Left forelimb (tissue), 1 donor: ENCODE measurements around the gene NAA25.
"Not testable (repeated sequence)": the region's sequence is repeated elsewhere in the genome, so short reads cannot be mapped to it uniquely, and the experiment has no call there.

Experiments used
- DNase-seq: peaks from one replicate; pipeline ENCODE4 v3.0.0-alpha.2; 2018; ENCODE audit warnings: low spot score

Gene NAA25

DNA sequence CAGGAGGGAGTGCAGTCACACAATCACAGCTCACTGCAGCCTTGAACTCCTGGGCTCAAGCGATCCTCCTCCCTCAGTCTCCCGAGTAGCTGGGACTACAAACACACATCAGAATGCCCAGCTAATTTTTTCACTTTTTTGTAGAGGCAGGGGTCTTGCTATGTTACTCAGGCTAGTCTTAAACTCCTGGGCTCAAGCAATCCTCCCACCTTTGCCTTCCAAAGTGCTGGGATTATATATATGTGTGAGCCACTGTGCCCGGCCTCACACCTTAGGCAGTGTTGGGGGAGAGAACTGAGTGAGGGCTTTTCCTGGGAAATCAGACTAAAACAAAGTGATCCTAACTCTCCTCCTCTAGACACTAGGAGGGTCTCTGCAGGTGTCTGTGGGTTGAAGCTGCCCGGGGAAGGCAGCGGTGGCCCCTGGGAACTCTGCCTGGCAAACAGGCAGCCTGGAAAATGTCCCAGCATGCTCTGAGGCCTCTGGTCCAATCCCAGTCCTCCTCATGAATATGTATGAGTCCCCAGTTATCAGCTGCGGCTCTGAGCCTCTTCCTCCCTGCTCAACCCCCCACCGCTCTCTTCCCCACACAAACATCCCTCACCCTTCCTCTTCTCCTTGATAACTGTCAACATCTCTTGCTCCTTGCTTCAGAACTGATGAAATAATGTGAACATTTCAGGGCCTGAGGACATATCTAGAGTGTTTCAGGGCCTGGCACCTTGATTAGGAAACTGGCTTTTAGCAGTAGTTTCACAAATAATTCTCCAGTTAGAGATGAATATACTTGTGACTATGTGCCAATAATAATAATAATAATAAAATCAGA lies 7.9 kb upstream of the NAA25 start:
- no peak for DNase-seq

DNA sequence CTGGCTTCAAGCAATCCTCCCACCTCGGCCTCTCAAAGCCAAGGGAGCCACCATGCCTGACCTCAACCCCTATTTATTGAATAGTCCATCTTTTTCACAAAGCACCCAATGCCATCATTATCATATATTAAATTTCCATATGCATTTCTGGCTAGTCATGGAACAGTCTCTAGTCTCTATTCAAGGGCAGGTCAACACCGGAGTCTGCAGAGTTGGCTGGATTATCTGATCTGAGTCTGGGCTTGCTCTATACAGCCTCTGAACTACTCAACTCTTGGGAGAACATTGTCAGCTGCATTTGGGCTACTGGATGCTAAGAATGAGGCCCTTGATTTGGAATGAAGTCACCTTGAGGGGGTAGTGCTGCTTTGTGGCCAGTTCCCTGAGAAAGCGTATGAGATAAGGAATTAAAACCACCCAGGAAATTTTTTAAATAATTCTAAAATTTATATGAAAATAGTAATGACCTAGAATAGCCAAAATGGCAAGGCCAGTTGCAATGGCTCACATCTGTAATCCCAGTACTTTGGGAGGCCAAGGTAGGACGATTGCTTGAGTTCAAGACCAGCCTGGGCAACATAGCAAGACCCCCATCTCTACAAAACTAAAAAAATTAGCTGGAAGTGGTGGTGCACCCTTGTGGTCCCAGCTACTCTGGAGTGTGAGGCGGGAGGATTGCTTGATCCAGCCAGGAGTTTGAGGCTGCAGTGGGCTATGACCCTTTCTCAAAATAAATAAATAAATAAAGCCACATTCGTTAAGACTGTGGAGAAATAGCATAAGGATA lies 6.9 kb upstream of the NAA25 start:
- DNase-seq = no peak

DNA sequence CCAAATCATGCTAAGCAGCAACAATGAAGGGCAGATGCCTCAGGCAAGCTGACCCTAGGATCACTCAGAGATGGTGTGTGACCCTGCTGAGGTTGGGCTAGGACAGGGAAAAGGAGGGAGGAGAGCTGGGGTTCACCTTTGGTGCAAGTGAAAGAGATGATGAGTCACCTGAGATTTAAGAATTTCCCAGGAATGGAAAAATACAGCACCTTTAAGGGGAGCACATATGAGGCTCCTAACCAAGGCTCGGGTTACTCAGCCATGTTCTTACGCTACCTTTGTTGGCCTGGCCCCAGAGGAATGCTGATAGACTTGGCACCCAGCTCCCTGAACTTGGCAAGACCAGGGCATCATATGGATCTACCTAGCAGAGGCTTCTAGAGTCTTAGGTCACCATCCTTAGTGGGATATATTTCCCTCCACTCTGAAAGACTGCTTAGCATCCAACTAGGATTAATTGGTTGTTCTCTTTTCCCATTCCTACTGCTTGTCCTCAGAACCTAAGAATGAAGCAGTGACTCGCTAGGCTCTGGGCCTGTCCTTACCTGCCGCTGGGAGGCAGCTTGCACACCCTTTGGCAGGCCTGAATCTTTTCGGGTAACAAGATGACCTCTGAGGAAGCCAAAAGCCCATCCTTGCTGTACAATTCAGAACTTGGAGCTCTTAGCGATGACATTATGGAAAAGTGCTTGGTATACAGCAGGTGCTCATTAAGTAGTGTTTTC lies 4.0 kb upstream of the NAA25 start:
- no peak for DNase-seq

DNA sequence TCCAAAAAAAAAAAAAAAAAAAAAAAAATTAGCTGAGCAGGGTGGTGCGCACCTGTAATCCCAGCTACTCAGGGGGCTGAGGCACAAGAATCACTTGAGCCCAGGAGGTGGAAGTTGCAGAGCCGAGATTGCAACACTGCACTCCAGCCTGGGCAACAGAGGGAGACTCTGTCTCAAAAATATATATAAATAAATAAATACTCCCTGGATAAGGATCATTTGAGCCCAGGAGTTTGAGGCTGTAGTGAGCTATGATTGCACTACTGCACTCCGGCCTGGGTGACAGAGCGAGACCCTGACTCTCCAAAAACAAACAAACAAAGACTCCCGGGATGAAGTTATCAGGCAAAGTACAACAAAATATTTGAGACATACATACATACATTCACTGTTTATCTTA lies 3.3 kb upstream of the NAA25 start:
- no peak for DNase-seq

DNA sequence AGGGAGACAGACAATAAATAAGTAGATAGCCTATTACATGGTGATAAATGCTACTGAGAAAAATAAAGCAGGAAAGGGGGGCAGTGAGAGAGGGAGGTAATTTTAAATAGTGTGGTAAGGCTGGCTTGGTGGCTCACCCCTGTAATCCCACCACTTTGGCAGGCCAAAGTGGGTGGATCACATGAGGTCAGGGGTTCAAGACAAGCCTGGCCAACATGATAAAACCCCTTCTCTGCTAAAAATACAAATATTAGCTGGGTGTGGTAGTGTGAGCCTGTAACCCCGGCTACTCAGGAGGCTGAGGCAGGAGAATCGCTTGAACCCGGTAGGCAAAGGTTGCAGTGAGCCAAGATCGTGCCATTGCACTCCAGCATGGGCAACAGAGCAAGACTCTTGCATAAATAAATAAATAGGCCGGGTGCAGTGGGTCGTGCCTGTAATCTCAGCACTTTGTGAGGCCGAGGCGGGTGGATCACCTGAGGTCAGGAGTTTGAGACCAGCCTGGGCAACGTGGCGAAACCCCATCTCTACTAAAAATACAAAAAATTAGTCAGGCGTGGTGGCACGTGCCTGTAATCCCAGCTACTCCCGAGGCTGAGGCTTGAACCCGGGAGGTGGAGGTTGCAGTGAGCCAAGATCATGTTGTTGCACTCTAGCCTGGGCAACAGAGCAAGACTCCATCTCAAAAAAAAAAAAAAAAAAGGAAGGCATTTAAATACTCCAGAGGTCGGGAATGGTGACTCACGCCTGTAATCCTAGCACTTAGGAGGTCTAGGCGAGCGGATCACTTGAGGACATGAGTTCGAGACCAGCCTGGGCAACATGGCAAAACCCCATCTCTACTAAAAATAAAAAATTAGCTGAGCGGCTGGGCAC lies 2.4 kb upstream of the NAA25 start:
- DNase-seq = not testable (repeated sequence)

DNA sequence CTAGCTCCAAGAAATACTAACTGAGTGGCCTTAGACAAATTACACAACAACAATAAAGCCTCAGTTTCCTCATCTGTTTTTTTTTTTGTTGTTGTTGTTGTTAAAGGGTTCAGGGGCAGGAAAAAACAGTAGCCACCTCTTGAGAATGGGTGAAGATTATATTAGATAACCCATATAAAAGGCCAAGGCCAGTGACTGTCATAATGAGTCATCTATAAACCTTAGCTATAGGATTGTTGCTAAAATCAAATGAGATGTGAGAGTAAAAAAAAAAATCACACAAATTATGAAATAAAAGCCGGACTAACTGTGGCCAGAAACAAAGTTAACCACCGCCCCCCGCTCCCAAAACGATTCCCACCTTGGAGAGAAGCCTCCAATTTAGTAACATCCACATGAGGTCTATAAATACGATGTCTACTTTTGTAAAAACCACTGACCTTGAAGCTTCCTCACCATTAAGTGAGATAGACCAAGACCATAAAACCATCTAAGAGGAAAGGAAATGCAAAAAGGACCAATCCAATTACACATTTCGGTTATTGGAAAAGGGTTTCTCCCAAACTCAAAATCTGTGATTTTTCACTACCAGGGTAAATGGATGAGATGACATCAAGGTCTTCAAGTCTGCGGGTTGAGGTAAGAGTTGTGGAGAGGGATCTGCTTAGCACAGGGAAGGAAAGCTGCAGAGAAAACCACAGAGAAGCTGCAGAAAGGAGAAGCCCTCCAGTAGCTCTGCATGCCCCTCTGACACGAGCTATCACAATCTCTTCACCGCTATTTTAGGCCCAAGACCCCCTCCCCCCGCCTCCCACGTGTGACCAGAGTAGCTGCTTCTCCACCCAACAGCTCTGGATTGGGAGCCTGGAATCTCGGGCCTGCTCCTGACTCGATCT lies 1.0 kb downstream of the NAA25 start:
- no peak for DNase-seq

DNA sequence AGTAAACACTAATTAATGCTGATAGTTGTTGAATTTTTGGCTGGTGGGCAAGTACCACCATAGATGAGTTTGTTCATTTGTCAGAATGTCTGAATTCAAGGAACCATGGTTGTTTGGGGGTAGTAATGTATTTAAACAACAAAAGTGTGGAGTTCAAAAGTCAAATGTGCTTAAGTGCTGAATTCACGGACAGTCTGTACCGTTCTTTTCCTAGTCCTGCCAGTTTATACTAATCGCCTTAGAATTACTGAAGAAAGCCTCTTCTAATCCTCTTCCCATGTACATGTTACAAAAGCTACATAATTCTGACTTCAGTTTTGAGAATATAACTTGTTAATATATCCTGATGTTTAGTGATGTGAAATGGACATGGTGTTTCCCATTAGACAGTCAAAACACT lies 2.7 kb downstream of the NAA25 start:
- no peak for DNase-seq

DNA sequence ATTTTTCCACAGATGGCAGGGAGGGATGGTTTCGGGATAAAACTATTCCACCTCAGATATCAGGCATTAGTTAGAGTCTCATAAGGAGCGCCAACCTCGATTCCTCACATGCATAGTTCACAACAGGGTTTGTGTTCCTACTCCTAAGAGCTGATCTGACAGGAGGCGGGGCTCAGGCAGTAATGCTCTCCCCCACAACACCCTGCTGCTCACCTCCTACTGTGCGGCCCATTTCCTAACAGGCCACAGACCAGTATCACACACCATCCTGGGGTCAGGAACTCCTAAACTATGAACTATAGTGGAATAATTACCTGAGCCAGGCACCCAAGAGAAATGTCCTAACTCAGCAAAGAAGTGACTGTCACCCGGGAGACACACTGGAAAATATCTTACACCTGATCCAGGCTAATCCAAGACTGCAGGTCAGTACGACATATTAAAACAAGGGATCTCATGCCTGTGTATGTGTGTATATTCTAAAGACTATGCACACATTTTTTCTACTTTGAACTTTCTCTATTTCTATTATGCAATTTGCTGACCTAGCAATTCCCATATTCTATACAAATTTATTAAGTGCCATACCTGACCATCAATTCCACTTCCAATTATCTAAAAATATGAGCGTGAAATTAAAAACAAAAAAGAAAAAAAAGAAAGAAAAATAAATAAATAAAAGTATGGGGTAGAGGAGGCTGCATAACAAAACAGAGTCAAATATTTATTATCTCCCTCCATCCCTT lies 4.7 kb downstream of the NAA25 start:
- DNase-seq = no peak

DNA sequence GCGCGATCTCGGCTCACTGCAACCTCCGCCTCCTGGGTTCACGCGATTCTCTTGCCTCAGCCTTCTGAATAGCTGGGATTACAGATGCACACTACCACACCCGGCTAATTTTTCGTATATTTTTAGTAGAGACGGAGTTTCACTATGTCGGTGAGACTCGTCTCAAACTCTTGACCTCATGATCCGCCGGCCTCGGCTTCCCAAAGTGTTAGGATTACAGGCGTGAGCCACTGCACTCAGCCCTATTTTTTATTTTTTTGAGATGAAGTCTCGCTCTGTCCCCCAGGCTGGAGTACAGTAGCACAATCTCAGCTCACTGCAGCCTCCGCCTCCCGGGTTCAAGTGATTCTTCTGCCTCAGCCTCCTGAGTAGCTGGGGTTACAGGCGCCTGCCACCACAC lies 5.8 kb downstream of the NAA25 start:
- not testable (repeated sequence) for DNase-seq

DNA sequence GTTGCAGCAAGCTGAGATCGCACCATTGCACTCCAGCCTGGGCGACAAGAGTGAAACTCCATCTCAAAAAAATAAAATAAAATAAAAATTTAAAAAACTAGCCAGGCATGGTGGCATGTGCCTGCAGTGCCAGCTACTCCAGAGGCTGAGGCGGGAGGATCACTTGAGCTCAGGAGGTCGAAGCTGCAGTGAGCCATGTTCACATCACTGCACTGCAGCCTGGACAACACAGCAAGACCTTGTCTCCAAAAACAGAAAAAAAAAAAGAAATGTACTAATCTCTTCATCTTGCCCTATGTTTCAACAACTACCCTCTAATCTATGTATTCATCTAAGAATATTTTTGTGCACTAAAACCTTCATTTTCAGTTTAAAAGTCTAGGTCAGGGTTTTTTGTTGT lies 6.5 kb downstream of the NAA25 start:
- DNase-seq = no peak

DNA sequence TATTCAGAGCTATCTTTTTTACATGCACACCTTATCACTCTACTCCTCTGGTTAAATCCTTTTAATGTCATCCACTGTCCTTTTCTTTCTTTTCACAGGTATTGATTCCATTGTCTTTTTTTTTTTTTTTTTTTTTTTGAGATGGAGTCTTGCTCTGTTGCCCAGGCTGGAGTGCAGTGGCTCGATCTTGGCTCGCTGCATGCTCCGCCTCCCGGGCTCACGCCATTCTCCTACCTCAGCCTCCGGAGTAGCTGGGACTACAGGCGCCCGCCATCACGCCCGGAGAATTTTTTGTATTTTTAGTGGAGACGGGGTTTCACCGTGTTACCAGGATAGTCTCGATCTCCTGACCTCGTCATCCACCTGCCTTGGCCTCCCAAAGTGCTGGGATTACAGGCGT lies 8.1 kb downstream of the NAA25 start:
- DNase-seq = not testable (repeated sequence)

DNA sequence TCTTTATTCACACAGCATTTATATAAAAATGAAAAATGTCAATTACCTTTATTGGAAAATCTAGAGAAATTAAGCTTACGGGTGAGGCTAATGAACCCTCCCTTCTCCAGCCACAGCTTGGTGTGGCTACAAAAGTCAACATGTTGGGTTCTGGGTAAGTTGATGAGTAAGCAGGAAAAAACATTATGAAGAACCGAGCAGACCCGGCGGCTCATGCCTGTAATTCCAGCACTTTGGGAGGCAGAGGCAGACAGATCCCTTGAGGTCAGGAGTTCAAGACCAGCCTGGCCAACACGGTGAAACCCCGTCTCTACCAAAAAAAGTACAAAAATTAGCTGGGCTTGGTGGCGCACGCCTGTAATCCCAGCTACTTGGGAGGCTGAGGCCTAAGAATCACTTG lies 10.9 kb downstream of the NAA25 start:
- DNase-seq = no peak

DNA sequence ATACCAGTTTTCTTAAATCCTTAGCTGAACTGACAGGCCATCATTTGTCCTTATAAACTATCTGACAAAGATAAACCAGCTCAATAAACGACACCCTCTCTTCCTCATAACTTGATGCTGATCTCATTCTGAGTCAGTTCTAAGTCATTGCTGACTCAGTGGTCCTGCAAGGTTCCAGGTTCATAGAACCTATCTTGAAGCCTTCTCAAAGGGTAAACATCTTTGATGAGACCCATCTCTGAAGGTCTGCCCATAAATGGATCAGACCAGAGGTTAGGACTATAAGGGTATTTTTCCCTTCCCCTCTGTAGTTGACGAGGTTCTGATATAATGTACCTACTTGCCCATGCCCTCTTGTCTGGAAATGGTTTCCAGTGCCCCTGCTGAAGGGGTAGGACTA lies 11.9 kb downstream of the NAA25 start:
- no peak for DNase-seq

DNA sequence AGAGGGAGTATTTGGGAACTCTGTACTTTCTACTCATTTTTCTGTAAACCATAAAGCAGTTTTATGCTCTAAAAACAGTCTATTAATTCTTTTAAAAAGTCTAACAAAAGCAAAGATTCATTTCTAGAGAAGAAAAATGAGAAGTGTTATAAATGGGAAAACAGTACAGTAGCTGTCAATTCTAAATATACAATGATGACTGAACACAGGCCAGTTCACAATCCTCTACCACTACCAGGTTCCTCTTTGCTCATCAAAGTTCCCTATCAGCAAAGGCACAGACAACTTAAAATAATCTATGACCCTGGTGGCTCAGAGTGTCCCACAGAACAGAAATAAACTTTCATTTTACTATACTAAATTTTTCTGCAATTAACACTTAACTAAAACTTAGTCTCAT lies 12.5 kb downstream of the NAA25 start:
- no peak for DNase-seq

DNA sequence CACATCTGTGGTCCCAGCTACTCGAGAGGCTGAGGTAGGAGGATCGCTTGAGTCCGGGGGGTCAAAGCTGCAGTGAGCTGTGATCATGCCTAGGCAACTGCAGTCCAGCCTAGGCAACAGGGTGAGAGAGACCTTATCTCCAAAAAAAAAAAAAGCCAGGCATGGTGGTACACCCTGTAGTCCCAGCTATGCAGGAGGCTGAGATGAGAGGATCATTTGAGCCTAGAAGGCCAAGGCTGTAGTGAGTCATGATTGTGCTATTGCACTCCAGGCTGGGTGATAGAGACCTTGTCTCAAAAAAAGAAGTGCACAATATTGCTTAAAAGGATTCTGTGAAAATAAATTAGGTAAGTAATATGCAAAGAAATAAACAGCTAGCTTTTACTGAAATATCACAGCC lies 17.0 kb downstream of the NAA25 start:
- DNase-seq = no peak

DNA sequence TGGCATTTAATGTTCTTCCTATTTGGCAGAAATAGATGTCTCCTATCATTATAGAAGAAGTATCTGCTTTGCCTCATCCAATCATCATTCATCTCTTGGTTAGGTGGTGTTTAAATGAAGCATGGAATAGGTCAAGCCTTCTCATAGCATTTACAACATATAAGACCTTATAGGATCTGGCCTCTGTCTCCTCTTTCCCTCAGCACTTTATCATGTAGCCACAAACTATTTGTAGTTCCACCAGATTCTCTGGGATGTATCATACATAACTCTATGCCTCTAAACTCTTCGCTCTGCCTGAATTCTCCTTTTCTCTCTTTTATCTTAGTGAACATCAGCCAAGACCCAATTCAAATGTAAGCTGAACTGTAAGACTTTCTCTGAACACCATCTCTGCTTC lies 20.7 kb downstream of the NAA25 start:
- no peak for DNase-seq

DNA sequence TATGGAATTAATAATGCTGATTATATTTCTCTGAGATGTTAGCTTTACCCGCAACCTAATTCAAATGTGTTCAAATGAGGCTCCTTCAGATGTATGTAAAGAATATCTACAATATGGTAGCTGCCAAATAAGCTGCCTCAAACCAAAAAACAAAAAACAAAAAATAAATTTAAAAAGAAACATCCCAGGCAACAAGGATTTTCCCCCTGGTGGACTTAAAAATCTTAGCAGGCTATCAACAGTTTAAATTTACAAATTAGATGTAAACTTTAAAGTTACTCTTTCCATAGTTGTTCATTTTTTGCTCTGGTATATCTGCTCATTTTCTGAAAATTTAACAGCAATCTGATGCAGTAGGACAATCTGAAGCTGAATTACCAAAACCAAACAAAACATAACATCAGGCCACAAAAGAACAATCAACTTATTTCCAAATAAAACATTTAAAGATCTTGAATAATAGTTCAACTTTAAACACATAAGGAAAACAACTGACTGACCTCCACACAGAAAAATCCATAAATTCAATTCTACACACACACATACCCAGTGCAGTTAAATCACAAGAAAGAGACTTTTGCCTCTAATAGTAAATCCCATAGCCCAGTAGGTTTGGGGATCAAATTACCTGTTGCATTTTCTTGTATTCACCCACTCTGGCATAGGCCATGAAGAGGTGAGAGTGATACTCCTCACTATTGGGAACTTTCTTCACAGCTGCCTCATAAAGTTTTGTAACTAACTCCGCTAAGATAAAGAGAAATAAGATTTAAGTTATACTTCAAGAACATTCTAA lies 21.3 kb downstream of the NAA25 start:
- no peak for DNase-seq

DNA sequence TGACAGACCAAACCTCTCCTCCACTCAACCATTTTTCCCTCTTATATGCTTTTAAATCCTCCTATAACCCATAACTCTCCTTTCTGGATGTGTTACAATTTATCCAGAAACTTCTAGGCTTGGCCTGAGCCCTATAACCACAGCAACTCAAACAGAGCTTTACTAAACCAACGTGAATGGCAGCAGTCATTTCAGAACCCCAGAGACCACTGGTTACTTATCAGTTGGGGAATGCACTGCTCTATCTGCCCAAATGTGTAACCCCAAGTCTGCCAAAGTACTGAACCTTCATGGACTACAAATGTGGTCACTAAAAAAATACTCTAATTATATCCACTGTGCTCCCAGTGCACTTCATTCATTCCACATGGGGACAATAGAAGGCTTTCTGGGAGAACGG lies 42.0 kb downstream of the NAA25 start:
- no peak for DNase-seq

DNA sequence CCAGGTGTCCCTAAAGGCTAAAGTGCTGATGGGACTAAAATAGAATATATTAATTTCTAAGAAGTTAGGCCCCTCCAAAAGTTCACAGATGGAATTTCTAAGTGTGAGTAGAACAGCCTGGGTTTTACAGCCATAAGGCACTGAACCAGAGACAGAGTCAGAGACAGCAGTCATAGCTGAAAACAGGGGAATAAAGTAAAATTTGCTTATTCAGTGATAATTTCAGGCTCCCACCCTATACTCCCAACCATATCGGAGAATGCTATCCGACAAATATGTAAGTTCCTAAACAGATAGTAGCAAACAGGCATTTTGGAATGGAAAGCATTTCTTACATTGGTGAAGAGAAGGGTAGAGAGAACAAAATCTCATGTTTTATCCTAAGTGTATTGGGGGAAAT lies 45.3 kb downstream of the NAA25 start:
- no peak for DNase-seq
